ENCODE data around the gene ARRB1.

The ARRB1 gene

GRCh38 chr11:75241036-75241905, 110.2 kb downstream of the ARRB1 start:
- no peaks in the 10 kb centered on the region for H3K36me3 ChIP-seq (ENCODE audit: insufficient read depth)
- H3K9ac ChIP-seq, result no peak overlapping the region
- H3K79me2 ChIP-seq (ENCODE audit: insufficient read depth, low read depth), result no peaks in the 10 kb centered on the region
- H3K4me2 ChIP-seq, result no peak overlapping the region
- TF ChIP-seq CTCF (conservative IDR thresholded peaks at IDR 0.05; ENCODE audit: low read depth, low read length), result no peak; the same call in 1 of the 2 replicates
- peaks cover 12% of the 10 kb centered on the region; the same call in 1 of the 2 replicates for H3K27me3 ChIP-seq (ENCODE audit: insufficient read depth, low read depth)
- peak overlapping the region; percentile 64 for H2AFZ ChIP-seq (ENCODE audit: low read depth)
- no peaks in the 10 kb centered on the region for H4K20me1 ChIP-seq (ENCODE audit: insufficient read depth)
- H3K27ac ChIP-seq, result no peak overlapping the region
- H3K4me3 ChIP-seq (IDR thresholded peaks at IDR 0.05; ENCODE audit: insufficient read depth, low read depth, low read length), result no peak overlapping the region
- no peaks in the 10 kb centered on the region for H3K4me1 ChIP-seq (ENCODE audit: low read depth, poor library complexity, severe bottlenecking)

GRCh38 chr11:75240311-75241035, 111.0 kb downstream of the ARRB1 start, which contains the start of gene TPBGL:
TPBGL (plus strand) TSS chr11:75240774; CDS start chr11:75241050, 276 bp downstream.
- H3K27me3 ChIP-seq (ENCODE audit: insufficient read depth, low read depth), result peaks cover 12% of the 10 kb centered on the region; the same call in 1 of the 2 replicates
- no peaks in the 10 kb centered on the region for H4K20me1 ChIP-seq (ENCODE audit: insufficient read depth)
- no peak within 1 kb of the TSS for H3K4me2 ChIP-seq
- no peak within 1 kb of the TSS for H2AFZ ChIP-seq (ENCODE audit: low read depth)
- no peak within 1 kb of the TSS for H3K4me3 ChIP-seq (IDR thresholded peaks at IDR 0.05; ENCODE audit: insufficient read depth, low read depth, low read length)
- H3K79me2 ChIP-seq (ENCODE audit: insufficient read depth, low read depth), result no peaks in the 10 kb centered on the region
- no peaks in the 10 kb centered on the region for H3K4me1 ChIP-seq (ENCODE audit: low read depth, poor library complexity, severe bottlenecking)
- H3K36me3 ChIP-seq (ENCODE audit: insufficient read depth), result no peaks in the 10 kb centered on the region
- no peak for TF ChIP-seq CTCF (conservative IDR thresholded peaks at IDR 0.05; ENCODE audit: low read depth, low read length)
- H3K9ac ChIP-seq, result no peak within 1 kb of the TSS
- H3K27ac ChIP-seq, result no peak within 1 kb of the TSS

DNA sequence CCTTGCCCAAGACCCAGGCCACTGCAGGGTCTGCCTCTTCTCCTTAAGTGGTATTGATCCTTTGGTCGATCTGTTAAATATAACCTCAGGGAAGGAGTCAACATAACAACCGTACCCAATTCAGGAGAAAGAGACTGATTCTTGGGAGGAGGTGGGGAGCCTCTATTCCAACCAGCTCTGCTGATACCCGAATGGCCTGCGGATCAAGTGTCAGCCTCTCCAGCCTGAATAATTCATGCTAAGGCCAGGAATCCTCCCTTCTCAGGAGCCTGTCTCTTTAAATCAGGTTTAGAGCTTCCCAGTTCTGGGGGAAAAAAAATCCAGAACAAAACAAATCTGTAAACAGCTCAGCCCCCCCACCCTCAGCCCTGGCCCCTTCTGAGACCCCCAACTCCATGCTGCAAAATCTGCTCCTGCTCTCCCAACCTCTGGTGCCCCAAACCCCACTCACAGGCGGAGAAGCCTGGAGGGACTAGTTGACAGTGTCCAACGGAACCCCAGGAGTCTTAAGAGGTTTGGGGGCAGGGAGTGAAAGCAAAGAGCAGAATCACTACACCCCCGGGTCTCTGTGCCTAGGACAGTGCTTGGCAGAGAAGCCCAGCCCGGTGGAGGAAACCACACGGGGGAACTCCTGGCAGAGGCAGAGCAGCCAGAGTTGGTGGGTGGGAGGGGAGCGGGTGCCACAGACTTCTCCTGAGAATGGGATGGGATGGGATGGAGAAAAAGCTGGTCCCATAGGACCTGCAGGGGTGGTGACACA, 111.8 kb downstream of the ARRB1 start:
- Histone ChIP-seq H3K27ac (no peak overlapping the region), H3K9ac (no peak overlapping the region), H3K4me1 (ENCODE audit: low read depth, poor library complexity, severe bottlenecking) (no peaks in the 10 kb centered on the region), H3K4me2 (no peak overlapping the region), H3K4me3 (IDR thresholded peaks at IDR 0.05; ENCODE audit: insufficient read depth, low read depth, low read length) (no peak overlapping the region), H2AFZ (ENCODE audit: low read depth) (no peak overlapping the region), H3K36me3 (ENCODE audit: insufficient read depth) (no peaks in the 10 kb centered on the region), H4K20me1 (ENCODE audit: insufficient read depth) (no peaks in the 10 kb centered on the region), H3K79me2 (ENCODE audit: insufficient read depth, low read depth) (no peaks in the 10 kb centered on the region), H3K27me3 (ENCODE audit: insufficient read depth, low read depth) (peaks cover 12% of the 10 kb centered on the region; the same call in 1 of the 2 replicates)
- TF ChIP-seq CTCF (conservative IDR thresholded peaks at IDR 0.05; ENCODE audit: low read depth, low read length), result no peak

Data from KMS-11 (cell line).